Measurements from ENCODE around the gene PISD.
A peak's percentile ranks its signal among the peaks of the same experiment; 100 is the strongest.
"Not testable (repeated sequence)": the region's sequence is repeated elsewhere in the genome, so short reads cannot be mapped to it uniquely, and the experiment has no call there.

PISD gene

DNA sequence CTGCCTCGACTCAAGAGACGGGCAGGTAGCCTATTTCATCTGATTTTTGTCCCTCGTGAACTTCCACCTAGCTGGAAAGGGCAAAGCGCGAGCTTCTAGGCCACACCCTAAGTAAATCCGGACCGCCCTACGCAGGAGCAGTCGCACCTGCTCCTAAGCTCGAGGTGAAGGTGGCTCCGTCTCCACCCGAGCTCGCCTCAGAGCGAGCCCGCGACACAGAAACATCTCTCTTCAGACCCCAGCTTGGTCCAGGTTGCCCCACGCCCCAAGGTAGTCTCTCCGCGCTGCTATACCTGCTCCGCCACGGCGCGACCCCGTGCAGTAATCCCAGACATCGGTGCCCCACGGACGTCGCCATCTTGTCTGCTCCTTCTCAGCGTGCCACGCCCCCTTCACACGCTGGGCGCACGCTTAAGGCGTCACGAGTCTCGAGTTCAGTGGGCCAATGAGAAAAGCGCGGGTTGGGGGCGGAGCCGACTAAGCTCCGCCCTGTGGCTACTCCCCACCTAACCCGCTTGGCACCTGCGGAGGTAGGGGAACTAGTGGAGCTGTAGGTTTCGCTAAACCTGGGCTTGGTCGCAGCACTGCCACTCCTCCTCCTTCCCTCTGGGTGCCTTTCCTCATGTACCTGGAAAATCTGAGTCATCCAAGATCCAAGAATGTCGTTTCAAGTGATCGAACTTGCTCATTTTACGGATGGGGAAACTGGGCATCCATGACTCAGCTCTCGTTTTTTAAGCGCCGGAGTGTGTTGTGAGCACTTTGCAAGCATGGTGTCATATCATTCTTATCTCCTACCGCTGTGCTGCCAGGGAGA lies at the start of gene PISD:
Gene PISD (minus strand): TSS at position 365 of the 817 bp plus-strand sequence. CDS start 7 bp downstream, at position 358.
- peak; percentile 79 for DNase-seq

GRCh38 chr22:31711226-31711625 lies 49.2 kb upstream of the PISD start:
- not testable (repeated sequence) for DNase-seq

- no peak for DNase-seq
Observed at GRCh38 chr22:31707519-31707918, 45.5 kb upstream of the PISD start.

DNA sequence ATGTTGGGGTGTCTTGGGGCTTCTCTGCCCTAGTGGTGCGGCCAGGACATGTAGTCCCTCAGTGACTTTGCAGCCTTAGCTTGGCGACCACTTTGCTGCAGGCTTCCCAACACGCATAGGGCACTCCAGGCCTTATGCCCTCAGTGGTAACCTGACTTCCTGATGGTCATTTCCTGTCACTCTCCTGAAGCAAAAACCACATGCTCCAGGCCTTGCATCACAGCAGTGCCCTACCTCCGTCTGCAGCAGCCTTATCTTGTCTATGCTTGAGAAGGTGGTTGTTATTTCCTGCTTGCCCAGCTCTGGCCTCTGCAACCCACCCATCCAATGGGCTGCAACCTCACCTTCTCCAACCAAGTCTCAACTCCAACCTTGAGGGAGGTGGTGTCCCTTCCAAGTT lies 33.4 kb upstream of the PISD start:
- DNase-seq = no peak

DNA sequence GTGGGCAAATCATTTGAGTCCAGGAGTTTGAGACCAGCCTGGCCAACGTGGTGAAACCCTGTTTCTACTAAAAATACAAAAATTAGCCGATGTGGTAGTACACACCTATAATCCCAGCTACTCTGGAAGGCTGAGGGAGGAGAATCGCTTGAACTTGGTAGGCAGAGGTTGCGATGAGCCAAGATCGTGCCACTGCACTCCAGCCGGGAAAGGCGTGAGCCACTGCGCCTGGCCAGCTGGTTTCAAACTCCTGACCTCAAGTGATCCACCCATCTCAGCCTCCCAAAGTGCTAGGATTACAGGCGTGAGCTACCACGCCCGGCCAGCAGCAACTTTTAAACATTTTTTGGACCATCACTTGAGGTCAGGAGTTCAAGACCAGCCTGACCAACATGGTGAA lies 32.0 kb upstream of the PISD start:
- DNase-seq = not testable (repeated sequence)

- DNase-seq = no peak
Observed at GRCh38 chr22:31692186-31692886, 30.3 kb upstream of the PISD start.

- DNase-seq = no peak
Observed at GRCh38 chr22:31691408-31691807, 29.4 kb upstream of the PISD start.

GRCh38 chr22:31683181-31684105 lies 21.4 kb upstream of the PISD start:
- no peak for DNase-seq

DNA sequence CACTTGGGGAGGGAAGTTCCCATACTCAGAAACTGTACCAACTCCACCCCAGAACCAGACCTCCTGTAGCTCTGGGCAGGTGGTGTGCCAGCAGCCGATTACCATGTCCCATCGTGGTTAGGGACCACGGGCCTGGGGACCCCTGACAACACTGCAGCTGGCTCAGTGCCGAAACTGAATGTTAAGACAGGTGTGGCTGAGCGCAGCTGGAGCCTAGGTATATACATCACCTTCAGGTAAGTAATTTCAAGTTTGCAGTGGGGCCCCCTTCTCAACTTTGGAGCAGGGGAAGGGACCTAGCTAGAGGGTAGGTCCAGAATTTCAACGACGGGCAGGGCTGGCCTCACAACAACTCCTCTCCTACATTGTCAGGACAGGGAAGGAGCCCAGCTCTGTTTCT lies 20.7 kb upstream of the PISD start:
- DNase-seq = no peak

DNA sequence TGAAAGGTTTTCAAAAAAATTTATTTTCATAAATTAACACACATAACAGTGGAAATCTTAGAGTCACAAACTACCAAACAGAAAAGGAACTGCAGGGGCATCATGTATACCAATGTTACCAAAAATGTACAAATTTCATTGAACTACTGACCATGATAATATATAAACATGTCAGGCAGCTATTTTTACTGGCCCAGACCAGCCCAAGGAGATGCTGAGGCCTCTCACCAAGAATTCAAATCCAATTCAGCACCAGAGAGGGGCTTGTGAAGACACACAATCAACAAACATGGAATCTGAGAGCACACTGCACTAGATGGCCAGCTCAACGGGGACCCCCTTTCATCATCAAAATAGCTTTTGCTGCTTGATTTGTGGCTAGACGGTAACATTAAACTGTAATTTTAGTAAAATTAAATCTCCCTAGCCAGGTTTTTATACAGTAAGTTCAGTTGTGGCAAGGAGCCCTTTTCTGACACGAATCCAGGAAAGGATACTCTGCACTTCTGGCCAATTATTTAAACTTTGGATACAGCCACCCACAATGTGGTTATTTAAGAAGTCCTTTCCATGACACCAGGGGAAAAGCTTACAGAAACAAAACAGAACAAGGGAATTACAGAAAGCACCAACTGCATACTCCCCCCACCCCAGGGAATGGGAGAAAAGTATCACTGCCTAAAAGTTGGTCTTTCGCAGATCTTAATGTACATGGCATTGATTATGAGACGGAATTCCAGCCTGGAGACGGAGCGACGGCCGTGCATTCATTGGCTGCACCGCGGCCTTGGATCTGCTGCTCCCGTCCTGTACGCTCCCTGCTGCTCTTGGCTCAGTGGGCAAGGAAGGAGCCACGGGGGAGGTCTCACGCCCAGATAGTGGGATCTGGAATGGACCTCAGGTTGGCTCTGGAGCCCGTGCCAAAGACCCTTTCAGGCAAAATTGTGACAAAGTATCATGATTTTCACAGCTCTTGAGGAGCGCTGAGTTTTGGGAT lies 19.6 kb upstream of the PISD start:
- no peak for DNase-seq

DNA sequence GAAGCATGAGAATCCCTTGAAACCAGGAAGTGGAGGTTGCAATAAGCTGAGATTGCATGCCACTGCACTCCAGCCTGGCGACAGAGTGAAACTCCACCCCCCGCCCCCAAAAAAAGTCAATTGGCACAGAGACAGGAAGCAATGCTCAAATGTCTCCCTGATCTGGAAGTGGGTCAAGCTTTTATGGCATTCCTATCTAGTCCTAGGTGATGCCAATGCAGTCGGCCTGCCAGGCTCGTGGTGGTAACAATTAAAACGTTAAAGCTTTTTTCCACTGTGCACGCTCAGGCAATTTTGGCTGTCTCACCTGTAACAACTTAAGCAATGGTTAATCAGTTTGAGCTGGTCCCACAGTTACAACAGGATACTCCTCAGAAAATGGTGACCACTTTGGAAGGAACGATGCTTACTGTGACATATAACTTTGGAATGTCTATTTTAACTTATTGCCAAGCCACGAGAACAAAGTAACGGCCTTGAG lies 18.9 kb upstream of the PISD start:
- no peak for DNase-seq

- DNase-seq = no peak
Observed at GRCh38 chr22:31678748-31679147, 16.7 kb upstream of the PISD start.

- DNase-seq = peak; percentile 3
Observed at GRCh38 chr22:31676700-31677099, 14.7 kb upstream of the PISD start.

- not testable (repeated sequence) for DNase-seq
Observed at GRCh38 chr22:31674219-31674618, 12.2 kb upstream of the PISD start.

GRCh38 chr22:31668849-31669248 lies 6.8 kb upstream of the PISD start:
- DNase-seq = not testable (repeated sequence)

DNA sequence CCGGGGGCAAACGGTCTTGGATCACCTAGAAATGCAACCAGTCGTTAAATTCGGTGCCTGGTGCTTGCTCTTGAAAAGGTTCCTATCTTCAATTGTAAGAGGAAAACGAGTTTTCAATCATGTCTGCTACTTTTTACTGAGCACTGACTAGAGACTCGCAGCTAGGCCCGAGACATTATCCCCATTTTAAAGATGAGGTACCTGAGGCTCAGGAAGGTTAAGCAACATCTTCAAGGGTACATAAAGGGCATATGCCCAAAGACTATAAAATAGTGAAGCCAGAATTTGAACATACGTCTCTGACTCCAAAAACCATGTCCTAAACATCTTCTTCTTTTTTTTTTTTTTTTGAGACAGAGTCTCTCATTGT lies 638 bp upstream of the PISD start:
- no peak for DNase-seq

DNA sequence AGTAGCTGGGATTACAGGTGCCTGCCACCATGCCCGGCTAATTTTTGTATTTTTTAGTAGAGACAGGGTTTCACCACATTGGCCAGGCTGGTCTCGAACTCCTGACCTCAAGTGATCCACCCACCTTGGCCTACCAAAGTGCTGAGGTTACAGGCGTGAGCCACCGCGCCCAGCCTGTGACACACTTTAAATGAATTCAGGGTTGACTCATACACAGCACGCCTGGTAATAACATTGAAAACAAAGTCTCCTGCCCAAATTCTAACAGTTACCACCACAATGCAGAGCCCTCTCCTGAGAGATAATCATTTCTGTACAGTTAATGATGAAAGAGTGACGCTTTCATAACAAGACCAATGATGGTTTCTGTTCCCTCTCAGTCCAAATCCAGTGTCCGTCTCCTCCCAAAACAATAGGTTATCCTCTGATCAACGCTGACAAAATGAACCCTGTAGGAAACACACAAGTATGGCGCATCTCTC lies 1.1 kb downstream of the PISD start:
- not testable (repeated sequence) for DNase-seq

GRCh38 chr22:31659246-31659645 lies 2.8 kb downstream of the PISD start:
- DNase-seq = no peak

DNA sequence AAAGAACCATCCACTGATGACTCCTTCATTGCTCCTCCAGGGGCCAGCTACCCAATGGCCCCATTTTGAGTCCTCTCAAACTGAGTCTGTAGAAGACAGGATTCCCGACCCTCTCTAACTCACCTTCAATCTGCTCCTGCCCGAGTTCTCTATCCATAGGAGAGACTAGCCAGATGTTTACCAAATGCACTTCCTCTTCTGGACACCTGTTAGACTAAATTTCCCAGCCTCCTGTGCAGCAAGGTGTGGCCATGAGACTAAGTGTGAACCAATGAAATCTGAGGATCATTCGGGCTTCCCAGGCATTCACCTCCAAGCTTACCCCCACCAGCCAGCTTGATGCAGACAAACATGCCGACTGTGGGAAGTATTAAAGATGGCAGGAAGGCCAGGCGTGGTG lies 7.6 kb downstream of the PISD start:
- DNase-seq = no peak

DNA sequence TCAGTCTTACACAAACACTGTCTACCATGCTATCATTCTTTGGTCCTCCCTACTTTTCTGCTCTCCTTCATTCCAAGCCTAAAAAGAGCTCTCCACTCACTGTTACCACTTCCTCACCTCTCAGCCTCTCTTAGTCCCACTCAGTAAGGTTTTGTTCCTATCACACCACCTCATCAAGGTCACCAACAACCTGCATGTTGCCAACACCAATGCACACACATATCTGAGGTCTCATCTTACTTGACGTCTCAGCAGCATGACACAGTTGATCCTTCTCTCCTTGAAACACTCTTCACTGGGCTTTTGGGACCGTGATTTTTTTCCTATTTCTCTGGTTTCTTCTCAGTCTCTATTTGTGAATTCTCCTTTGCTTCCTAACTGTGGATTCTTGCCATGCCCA lies 8.1 kb downstream of the PISD start:
- no peak for DNase-seq

DNA sequence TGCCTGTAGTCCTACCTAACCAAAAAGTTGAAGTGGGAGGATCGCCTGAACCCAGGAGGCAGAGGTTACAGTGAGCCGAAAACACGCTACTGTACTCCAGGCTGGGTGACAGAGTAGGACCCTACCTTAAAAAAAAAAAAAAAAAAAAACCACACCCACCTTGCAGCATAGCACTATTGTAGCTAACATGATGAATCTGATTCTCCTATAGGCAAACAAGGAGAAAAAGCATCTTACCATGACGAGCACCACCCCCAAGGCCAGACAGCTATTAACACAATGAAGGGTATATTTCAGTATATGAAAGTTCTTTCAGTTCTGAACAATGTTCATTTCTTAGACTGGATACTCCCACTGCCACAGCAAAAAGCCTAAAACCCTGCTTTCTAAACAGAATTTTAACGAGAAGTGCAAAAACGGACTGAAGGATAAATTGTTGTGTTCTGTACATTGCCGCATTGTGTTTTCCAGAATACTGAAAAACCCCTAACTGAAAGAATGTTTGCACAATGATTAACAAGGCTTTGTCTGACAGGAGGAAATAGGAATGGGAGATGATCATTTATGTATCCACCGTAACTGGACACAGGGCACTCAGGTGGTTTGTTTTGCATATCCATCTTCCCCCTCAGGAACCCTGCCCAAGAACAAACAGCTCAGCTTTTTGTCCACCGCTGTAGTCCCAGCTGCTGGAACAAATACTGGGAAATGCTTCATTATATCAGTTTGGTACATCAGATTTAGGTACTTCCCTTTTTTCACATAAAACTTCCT lies 8.9 kb downstream of the PISD start:
- peak; percentile 72 for DNase-seq

Data from NCI-H526 treated with DMSO at 0.1 percent for 48 hours (cell line).